ENCODE results near the gene SLC27A1. TPM values are rescaled to one million over a fixed set of nuclear protein-coding genes. Genes with fewer than 3 reads are reported as not detected.

SLC27A1 gene
- total and polyA plus RNA-seq, 10 of the 15 experiments (the other 5 are each of a cell fraction or from before 2014, with no cell fraction given), result 0.11 to 2.3 (median 1.2) TPM

GRCh38 chr19:17534767-17535166, 64.4 kb downstream of the SLC27A1 start:
- Histone ChIP-seq H3K4me2 (ENCODE audit: control insufficient read depth, insufficient read depth) (no peak overlapping the region), H3K4me3 (no peak overlapping the region), H2AFZ (ENCODE audit: control insufficient read depth, low read depth, low read length) (no peak overlapping the region), H3K4me1 (ENCODE audit: control insufficient read depth, insufficient read depth, low read length) (peaks cover 13% of the 10 kb centered on the region), H3K27ac (ENCODE audit: control insufficient read depth, insufficient read depth) (no peak overlapping the region), H3K9ac (ENCODE audit: control insufficient read depth, insufficient read depth, low read length) (no peak overlapping the region), H3K36me3 (ENCODE audit: control insufficient read depth in 2 of 2, insufficient read depth in 2 of 2, low read length in 1 of 2) (no peaks in the 10 kb centered on the region), H3K27me3 (replicated peaks in 1 of 2; ENCODE audit: control insufficient read depth in 2 of 2, insufficient read depth in 2 of 2, low read length in 1 of 2) (no peaks in the 10 kb centered on the region), H3K79me2 (ENCODE audit: control insufficient read depth, insufficient read depth, low read length) (no peaks in the 10 kb centered on the region), H4K20me1 (ENCODE audit: control insufficient read depth, insufficient read depth) (no peaks in the 10 kb centered on the region), H3K9me3 (replicated peaks; ENCODE audit: control insufficient read depth, insufficient read depth, low read length) (no peaks in the 10 kb centered on the region)
- ChIA-PET POLR2A (no interaction called here), SMC1A (ENCODE audit: uncharacterized antibody, unreplicated experiment) (no interaction called here), CTCF (no interaction called here), RAD21 (ENCODE audit: unreplicated experiment) (no interaction called here)
- no TSS peak for BruUV-seq (replicated peaks)
- DNase-seq (ENCODE audit: low read depth, low spot score) (no peak), FAIRE-seq (no peak), ATAC-seq (no peak)
- in situ Hi-C loops (cut with MboI), result no loop called here
- intact Hi-C loops (cut with micrococcal nuclease; ENCODE audit: unreplicated experiment), result no loop called here
- TF ChIP-seq NKRF (conservative IDR thresholded peaks at IDR 0.05) (no peak), KDM1A (IDR thresholded peaks at IDR 0.05; ENCODE audit: borderline replicate concordance) (no peak), RBBP5 (conservative IDR thresholded peaks at IDR 0.05) (no peak), NFXL1 (IDR thresholded peaks at IDR 0.05; ENCODE audit: borderline replicate concordance) (no peak), ZNF24 (IDR thresholded peaks at IDR 0.05) (no peak), PRDM15 (CRISPR knock-in tag; IDR thresholded peaks at IDR 0.05) (no peak), EZH2 (IDR thresholded peaks at IDR 0.05; ENCODE audit: borderline replicate concordance, control insufficient read depth, low read depth, low read length) (no peak), MTA2 (IDR thresholded peaks at IDR 0.05; ENCODE audit: low read depth) (no peak), HDGF (IDR thresholded peaks at IDR 0.05) (no peak), PAX8 (IDR thresholded peaks at IDR 0.05) (no peak), TARDBP (IDR thresholded peaks at IDR 0.05; ENCODE audit: borderline replicate concordance) (no peak), LARP7 (IDR thresholded peaks at IDR 0.05) (no peak), TBL1XR1 (IDR thresholded peaks at IDR 0.05; ENCODE audit: low read depth, low read length) (no peak), IKZF1 (conservative IDR thresholded peaks at IDR 0.05) (no peak), MEF2B (IDR thresholded peaks at IDR 0.05; ENCODE audit: partially characterized antibody, poor library complexity, severe bottlenecking) (no peak), GATAD2B (conservative IDR thresholded peaks at IDR 0.05; ENCODE audit: low read depth) (no peak), ATF2 (IDR thresholded peaks at IDR 0.05; ENCODE audit: low read length) (no peak), ZNF274 (IDR thresholded peaks at IDR 0.05; ENCODE audit: insufficient read depth, insufficient read length) (no peak)
